HG03064 (cell line): ENCODE measurements around the gene CBR3.
"Not testable (repeated sequence)": the region's sequence is repeated elsewhere in the genome, so short reads cannot be mapped to it uniquely, and the experiment has no call there.

Experiments
- ATAC-seq: cut with Tn5 transposase; IDR thresholded peaks from one replicate; pipeline ENCODE4 v1.9.1; 2021; ENCODE audit warnings: low read depth; ENCODE audit not compliant: unreplicated experiment

CBR3 gene

GRCh38 chr21:36134803-36135390 is at the start of gene CBR3:
TSS of gene CBR3 (plus strand) at chr21:36135079. CDS start at chr21:36135193, 114 bp downstream.
- no peak for ATAC-seq

GRCh38 chr21:36087362-36088138 is 47.3 kb upstream of the CBR3 start:
- ATAC-seq = no peak

- no peak for ATAC-seq
Observed at GRCh38 chr21:36089946-36090345, 44.9 kb upstream of the CBR3 start.

GRCh38 chr21:36092681-36093080 is 42.2 kb upstream of the CBR3 start:
- no peak for ATAC-seq

GRCh38 chr21:36093512-36093911 is 41.4 kb upstream of the CBR3 start:
- ATAC-seq = no peak

GRCh38 chr21:36096398-36097290 is 38.2 kb upstream of the CBR3 start:
- no peak for ATAC-seq

GRCh38 chr21:36097427-36098181 is 37.3 kb upstream of the CBR3 start:
- ATAC-seq = no peak

- ATAC-seq = no peak
Observed at GRCh38 chr21:36098182-36098532, 36.7 kb upstream of the CBR3 start.

- no peak for ATAC-seq
Observed at GRCh38 chr21:36099000-36099399, 35.9 kb upstream of the CBR3 start.

GRCh38 chr21:36099695-36100211 is 35.1 kb upstream of the CBR3 start:
- not testable (repeated sequence) for ATAC-seq

GRCh38 chr21:36100971-36101641 is 33.8 kb upstream of the CBR3 start:
- ATAC-seq = no peak

GRCh38 chr21:36103434-36103833 is 31.4 kb upstream of the CBR3 start:
- no peak for ATAC-seq

- no peak for ATAC-seq
Observed at GRCh38 chr21:36104317-36105300, 30.3 kb upstream of the CBR3 start.

GRCh38 chr21:36105327-36105842 is 29.5 kb upstream of the CBR3 start:
- no peak for ATAC-seq

GRCh38 chr21:36109868-36110267 is 25.0 kb upstream of the CBR3 start:
- no peak for ATAC-seq

- no peak for ATAC-seq
Observed at GRCh38 chr21:36111238-36111637, 23.6 kb upstream of the CBR3 start.

GRCh38 chr21:36113647-36114428 is 21.0 kb upstream of the CBR3 start:
- ATAC-seq = no peak
